Hematopoietic multipotent progenitor cell treated with erythropoietin and hydrocortisone succinate and interleukin-3 and kit ligand, for 4 days (in vitro differentiated cells): ENCODE data around the gene TLCD3B.

Experiments used
- DNase-seq: peaks from one replicate; pipeline ENCODE4 v3.0.0-alpha.2; 2015

TLCD3B gene

GRCh38 chr16:30003670-30004423 lies 27.2 kb downstream of the TLCD3B start:
- no peak for DNase-seq

GRCh38 chr16:30002614-30003346 lies 28.3 kb downstream of the TLCD3B start:
- no peak for DNase-seq

DNA sequence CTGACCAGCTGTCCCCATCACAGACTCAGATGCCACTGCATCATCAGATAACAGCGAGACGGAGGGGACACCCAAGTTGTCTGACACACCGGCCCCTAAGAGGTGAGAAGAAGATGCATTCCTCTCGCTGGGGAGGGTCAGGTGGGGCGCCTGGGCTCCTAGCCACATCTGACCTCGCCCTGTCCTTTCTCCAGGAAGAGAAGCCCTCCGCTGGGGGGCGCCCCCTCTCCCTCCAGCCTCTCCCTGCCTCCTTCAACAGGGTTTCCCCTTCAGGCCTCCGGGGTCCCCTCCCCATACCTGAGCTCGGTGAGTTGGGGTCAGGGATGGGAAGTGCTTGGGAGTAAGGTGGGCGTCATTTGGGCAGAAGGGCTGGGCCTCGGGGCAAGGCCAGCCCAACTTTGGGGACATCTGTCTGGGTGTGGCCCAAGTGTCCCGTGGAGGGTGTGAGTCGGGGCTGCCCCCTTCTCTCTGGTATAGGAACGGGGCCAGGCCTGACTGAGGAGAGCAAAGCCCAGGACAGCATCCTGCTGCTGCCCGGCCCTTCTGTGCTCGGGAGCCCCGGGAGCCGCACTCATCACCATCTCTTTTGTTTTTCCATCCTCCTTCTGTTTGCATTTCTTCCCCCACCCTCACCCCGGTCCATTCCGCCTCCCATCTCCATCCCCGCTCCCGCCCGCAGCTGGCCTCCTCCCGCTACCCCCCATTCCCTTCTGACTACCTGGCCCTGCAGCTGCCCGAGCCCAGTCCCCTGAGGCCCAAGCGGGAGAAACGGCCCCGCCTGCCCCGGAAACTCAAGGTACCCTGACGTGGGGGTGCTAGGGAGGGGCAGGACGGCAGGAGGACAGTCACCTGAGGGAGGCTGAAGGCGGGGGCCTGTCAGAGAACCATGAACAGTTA lies 30.1 kb downstream of the TLCD3B start:
- DNase-seq: no peak

- no peak for DNase-seq
Observed at GRCh38 chr16:29999605-30000004, 31.5 kb downstream of the TLCD3B start.

GRCh38 chr16:29996766-29997250 lies 34.3 kb downstream of the TLCD3B start:
- peak; percentile 48 for DNase-seq

- peak; percentile 99 for DNase-seq
Observed at GRCh38 chr16:29995911-29996765, 34.9 kb downstream of the TLCD3B start, which contains the start of gene INO80E. INO80E (plus strand) TSS chr16:29996241; CDS start chr16:29996311, 70 bp downstream.

GRCh38 chr16:29995324-29995910 lies 35.7 kb downstream of the TLCD3B start, which contains the start of gene HIRIP3:
HIRIP3 (minus strand) TSS chr16:29995617; CDS start chr16:29995605, 12 bp downstream.
- peak; percentile 96 for DNase-seq

DNA sequence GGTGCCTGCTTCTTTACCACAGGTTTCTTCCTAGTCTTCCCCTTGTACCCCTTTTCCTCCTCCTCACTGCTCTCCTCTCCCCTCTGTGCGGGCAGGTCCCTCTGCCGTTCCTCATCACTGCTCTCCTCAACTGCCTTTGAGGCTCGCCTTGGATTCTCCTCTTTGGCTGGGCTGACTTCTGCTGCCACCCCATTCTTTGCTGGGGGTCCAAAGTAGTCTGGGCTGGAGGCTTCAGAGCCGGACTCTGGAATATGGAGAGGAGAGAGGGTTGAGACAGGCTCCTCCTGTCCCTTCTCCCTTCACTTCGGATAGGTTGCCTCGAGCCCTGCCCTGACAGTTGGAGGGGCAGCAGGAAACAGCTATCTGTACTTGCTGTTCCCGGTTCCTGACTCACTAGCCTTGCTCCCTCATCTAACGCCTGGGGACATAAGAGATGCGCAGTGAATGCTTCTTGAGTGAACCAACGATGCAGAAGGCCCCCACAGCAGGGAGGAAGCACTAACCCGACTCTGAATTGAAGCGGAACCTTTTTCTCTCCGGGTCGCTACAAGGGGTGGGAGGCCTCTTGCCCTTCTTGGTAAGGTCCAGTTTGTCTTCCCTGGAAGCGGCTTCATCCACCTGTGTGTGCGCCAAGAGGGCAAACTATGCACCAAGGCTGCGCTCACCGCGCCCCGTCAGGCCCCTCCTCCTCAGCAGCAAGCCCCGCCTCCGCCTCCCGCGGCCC lies 36.3 kb downstream of the TLCD3B start:
- peak; percentile 71 for DNase-seq

- DNase-seq: no peak
Observed at GRCh38 chr16:29993903-29994599, 37.0 kb downstream of the TLCD3B start.

- DNase-seq: no peak
Observed at GRCh38 chr16:29993191-29993902, 37.7 kb downstream of the TLCD3B start.

DNA sequence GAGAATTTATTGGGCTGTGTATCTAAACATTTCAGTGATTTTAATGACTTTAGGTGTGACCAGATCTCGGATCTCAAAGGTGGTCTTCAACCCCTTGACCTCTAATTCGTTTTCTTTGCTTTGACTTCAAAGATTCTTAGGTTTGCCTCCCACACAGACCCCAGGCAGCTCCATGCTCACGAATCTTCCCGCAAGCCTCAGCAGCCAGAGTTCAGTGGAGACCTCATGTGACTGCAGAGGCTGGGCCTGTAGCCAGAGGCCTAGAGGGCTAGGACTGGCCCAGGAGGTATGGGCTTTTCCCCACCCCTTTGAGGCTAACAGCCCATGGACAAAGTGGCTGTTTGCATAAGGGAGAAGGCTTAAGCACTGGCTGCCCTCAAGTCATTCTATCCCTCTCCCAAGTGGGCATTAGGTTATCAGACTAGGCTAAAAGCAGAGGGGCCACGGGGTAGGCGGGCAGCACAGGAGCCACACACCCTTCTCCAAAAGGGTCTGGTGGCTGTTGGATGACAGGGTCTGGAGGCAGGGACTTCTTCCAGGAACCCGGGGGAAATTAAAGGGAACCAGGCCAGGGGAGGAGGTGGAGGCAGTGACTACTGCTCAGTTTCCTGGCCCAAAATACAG lies 38.6 kb downstream of the TLCD3B start:
- no peak for DNase-seq

DNA sequence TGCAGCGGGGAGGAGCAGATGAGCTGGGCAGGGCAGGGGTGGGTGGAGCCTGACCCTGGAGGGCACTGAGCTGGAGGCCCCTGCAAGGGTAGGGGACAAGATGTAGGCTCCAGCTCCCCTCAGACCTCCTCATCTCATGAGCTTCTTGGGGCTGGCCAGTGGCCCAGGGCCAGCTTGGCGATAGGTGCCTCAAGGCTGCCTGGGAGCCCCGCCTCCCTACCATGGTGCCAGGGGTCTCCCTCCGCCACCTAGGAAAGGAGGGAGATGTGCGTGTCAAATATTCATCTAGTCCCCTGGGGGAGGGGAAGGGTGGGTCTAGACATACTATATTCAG lies 39.5 kb downstream of the TLCD3B start:
- no peak for DNase-seq

DNA sequence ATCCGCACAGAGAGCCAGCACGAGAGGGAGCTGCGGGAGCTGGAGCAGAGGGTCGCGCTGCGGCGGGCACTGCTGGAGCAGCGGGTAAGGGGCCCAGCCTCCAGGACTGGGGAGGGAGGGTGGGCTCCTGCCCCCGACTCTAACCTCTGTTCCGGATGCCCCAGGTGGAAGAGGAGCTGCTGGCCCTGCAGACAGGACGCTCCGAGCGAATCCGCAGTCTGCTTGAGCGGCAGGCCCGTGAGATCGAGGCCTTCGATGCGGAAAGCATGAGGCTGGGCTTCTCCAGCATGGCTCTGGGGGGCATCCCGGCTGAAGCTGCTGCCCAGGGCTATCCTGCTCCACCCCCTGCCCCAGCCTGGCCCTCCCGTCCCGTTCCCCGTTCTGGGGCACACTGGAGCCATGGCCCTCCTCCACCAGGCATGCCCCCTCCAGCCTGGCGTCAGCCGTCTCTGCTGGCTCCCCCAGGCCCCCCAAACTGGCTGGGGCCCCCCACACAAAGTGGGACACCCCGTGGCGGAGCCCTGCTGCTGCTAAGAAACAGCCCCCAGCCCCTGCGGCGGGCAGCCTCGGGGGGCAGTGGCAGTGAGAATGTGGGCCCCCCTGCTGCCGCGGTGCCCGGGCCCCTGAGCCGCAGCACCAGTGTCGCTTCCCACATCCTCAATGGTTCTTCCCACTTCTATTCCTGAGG lies 40.0 kb downstream of the TLCD3B start:
- DNase-seq: no peak

- no peak for DNase-seq
Observed at GRCh38 chr16:29990034-29990433, 41.0 kb downstream of the TLCD3B start.

DNA sequence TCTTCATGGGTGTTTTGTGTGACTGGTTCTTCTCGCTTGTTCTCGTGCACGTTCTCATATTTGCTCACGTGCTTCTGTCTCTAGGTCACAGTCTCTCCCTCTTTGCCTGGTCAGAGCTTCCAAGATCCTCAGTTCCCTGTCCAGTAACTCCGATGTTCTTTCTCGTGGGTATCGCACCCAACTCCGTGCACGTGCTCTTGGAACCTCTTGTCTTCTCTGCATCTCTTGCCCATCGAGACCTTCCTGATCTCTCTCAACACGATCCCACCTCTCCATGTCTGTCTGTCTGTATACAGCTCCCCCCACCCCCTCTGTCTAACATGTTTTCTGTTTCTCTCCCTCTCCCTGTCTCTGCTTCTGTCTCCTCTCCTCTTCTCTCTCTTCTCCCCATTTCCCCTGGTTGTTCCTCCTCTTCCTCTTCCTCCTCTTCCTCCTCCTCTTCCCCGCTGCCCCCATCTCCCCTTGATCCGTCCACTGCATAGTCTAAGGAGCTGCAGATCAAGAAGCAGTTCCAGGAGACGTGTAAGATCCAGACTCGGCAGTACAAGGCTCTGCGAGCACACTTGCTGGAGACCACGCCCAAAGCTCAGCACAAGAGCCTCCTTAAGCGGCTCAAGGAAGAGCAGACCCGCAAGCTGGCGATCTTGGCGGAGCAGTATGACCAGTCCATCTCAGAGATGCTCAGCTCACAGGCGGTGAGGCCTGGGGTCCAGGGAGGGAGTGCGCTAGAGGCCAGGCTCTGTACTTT lies 41.8 kb downstream of the TLCD3B start:
- DNase-seq: no peak

DNA sequence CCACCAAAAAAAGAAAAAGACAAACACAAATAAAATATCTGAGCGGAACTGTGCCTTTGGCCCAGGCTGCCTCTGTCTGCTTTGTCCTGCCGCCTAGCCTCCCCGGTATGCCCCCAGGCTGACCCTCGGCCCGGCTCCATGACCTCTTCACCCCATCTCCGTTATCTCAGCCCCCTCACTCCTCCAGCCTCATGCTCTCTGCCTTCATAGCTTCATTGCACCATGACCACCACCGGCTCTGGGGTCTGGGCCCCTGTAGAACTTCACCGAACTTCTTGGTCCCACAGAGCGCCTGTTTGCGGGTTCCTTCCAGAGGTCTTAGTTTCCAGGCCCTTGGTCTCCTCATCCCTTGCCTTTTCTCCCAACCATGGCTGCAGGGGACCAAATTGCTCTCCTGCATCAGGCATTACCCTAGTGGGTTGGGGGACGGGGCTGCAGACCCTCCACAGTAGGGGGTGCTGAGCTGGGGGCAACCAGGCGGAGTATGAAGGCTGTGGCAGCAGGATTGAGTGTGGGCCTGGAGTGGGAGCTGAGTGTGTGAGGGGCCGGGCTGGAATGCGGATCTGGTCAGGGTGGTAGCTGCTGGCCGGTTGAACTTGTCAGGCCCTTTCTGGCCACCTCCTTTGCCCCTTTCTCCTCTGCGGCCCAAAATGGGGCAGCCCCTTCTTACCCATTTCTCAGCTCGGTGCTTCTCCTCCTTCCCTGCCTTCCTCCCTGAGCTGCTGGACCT lies 42.6 kb downstream of the TLCD3B start:
- DNase-seq: no peak
